ENCODE measurements around the gene STK4.

STK4 gene

GRCh38 chr20:45097485-45098102 lies 131.3 kb downstream of the STK4 start:
- no peak overlapping the region for H3K4me3 ChIP-seq (ENCODE audit: low read depth, low read length)
- peak; percentile 72 for DNase-seq (ENCODE audit: low read depth)
- TF ChIP-seq MAX (IDR thresholded peaks at IDR 0.05; ENCODE audit: low read depth, low read length) (no peak), CTCF (IDR thresholded peaks at IDR 0.05; ENCODE audit: low read depth, low read length) (peak; percentile 34)

GRCh38 chr20:45098103-45098773 lies 131.9 kb downstream of the STK4 start:
- TF ChIP-seq MAX (IDR thresholded peaks at IDR 0.05; ENCODE audit: low read depth, low read length) (no peak), MYC (IDR thresholded peaks at IDR 0.05; ENCODE audit: low read depth, low read length) (no peak), CTCF (IDR thresholded peaks at IDR 0.05; ENCODE audit: low read depth, low read length) (peak; percentile 6)
- no peak for DNase-seq (ENCODE audit: low read depth)
- no peak overlapping the region for H3K4me3 ChIP-seq (ENCODE audit: low read depth, low read length)

- TF ChIP-seq MYC (IDR thresholded peaks at IDR 0.05; ENCODE audit: low read depth, low read length): no peak
- TF ChIP-seq MAX (IDR thresholded peaks at IDR 0.05; ENCODE audit: low read depth, low read length): no peak
- no peak for TF ChIP-seq POLR2A (IDR thresholded peaks at IDR 0.05; ENCODE audit: extremely low read depth, insufficient read length)
- no peak for TF ChIP-seq CTCF (IDR thresholded peaks at IDR 0.05; ENCODE audit: low read depth, low read length)
- peak; percentile 76 for DNase-seq (ENCODE audit: low read depth)
- H3K4me3 ChIP-seq (ENCODE audit: low read depth, low read length): no peak within 1 kb of the TSS
Measured at GRCh38 chr20:45100563-45101245, 134.4 kb downstream of the STK4 start, which contains the start of gene KCNS1. Gene KCNS1, minus strand, starts transcription at chr20:45101127. Its CDS starts 1,891 bp downstream, at chr20:45099236.

- no peak for DNase-seq (ENCODE audit: low read depth)
- TF ChIP-seq MAX (IDR thresholded peaks at IDR 0.05; ENCODE audit: low read depth, low read length) (no peak), MYC (IDR thresholded peaks at IDR 0.05; ENCODE audit: low read depth, low read length) (no peak), POLR2A (IDR thresholded peaks at IDR 0.05; ENCODE audit: extremely low read depth, insufficient read length) (no peak), CTCF (IDR thresholded peaks at IDR 0.05; ENCODE audit: low read depth, low read length) (no peak)
- no peak overlapping the region for H3K4me3 ChIP-seq (ENCODE audit: low read depth, low read length)
Measured at GRCh38 chr20:45101333-45101850, 135.1 kb downstream of the STK4 start.

- H3K4me3 ChIP-seq (ENCODE audit: low read depth, low read length): no peak overlapping the region
- no peak for DNase-seq (ENCODE audit: low read depth)
- TF ChIP-seq MAX (IDR thresholded peaks at IDR 0.05; ENCODE audit: low read depth, low read length): no peak
- TF ChIP-seq POLR2A (IDR thresholded peaks at IDR 0.05; ENCODE audit: extremely low read depth, insufficient read length): no peak
- TF ChIP-seq MYC (IDR thresholded peaks at IDR 0.05; ENCODE audit: low read depth, low read length): no peak
- no peak for TF ChIP-seq CTCF (IDR thresholded peaks at IDR 0.05; ENCODE audit: low read depth, low read length)
Measured at GRCh38 chr20:45103072-45103471, 136.8 kb downstream of the STK4 start.

Measured in NB4 (cell line).